ENCODE results near the gene RASL11B.

The RASL11B gene

GRCh38 chr4:52892880-52893279 is 30.8 kb downstream of the RASL11B start:
- Histone ChIP-seq H3K9me3 (ENCODE audit: insufficient read depth, low read depth, low read length) (no peaks in the 10 kb centered on the region), H3K4me1 (ENCODE audit: insufficient read depth, low read length) (no peaks in the 10 kb centered on the region), H3K27me3 (ENCODE audit: insufficient read depth, low read length) (no peaks in the 10 kb centered on the region)

GRCh38 chr4:52894443-52894842 is 32.3 kb downstream of the RASL11B start:
- no peaks in the 10 kb centered on the region for H3K27me3 ChIP-seq (ENCODE audit: insufficient read depth, low read length)
- no peaks in the 10 kb centered on the region for H3K4me1 ChIP-seq (ENCODE audit: insufficient read depth, low read length)
- H3K36me3 ChIP-seq (ENCODE audit: insufficient read depth, low read depth, low read length), result no peaks in the 10 kb centered on the region
- no peak overlapping the region for H3K9ac ChIP-seq (ENCODE audit: low read depth, low read length)
- H3K4me3 ChIP-seq (ENCODE audit: low read length), result no peak overlapping the region
- no peaks in the 10 kb centered on the region for H3K9me3 ChIP-seq (ENCODE audit: insufficient read depth, low read depth, low read length)
- no peak overlapping the region for H3K27ac ChIP-seq (ENCODE audit: low read length)

More at GRCh38 chr4:52892880-52893279, 30.8 kb downstream of the RASL11B start:
- no peak overlapping the region for H3K27ac ChIP-seq (ENCODE audit: low read length)
- H3K4me3 ChIP-seq (ENCODE audit: low read length), result no peak overlapping the region
- H3K36me3 ChIP-seq (ENCODE audit: insufficient read depth, low read depth, low read length), result no peaks in the 10 kb centered on the region
- no peak overlapping the region for H3K9ac ChIP-seq (ENCODE audit: low read depth, low read length)

GRCh38 chr4:52903273-52903672 is 41.2 kb downstream of the RASL11B start:
- no peak overlapping the region for H3K4me3 ChIP-seq (ENCODE audit: low read length)
- no peaks in the 10 kb centered on the region for H3K36me3 ChIP-seq (ENCODE audit: insufficient read depth, low read depth, low read length)
- no peak overlapping the region for H3K27ac ChIP-seq (ENCODE audit: low read length)
- no peaks in the 10 kb centered on the region; the same call in 1 of the 2 replicates for H3K4me1 ChIP-seq (ENCODE audit: insufficient read depth, low read length)
- no peak overlapping the region for H3K9ac ChIP-seq (ENCODE audit: low read depth, low read length)
- H3K27me3 ChIP-seq (ENCODE audit: insufficient read depth, low read length), result no peaks in the 10 kb centered on the region
- H3K9me3 ChIP-seq (ENCODE audit: insufficient read depth, low read depth, low read length), result peaks cover 24% of the 10 kb centered on the region

- H3K27ac ChIP-seq (ENCODE audit: low read length), result no peak overlapping the region
- no peak overlapping the region for H3K4me3 ChIP-seq (ENCODE audit: low read length)
- no peaks in the 10 kb centered on the region for H3K27me3 ChIP-seq (ENCODE audit: insufficient read depth, low read length)
- peaks cover 9% of the 10 kb centered on the region; the same call in 1 of the 2 replicates for H3K4me1 ChIP-seq (ENCODE audit: insufficient read depth, low read length)
- no peak overlapping the region for H3K9ac ChIP-seq (ENCODE audit: low read depth, low read length)
- H3K9me3 ChIP-seq (ENCODE audit: insufficient read depth, low read depth, low read length), result peaks cover 24% of the 10 kb centered on the region
- no peaks in the 10 kb centered on the region for H3K36me3 ChIP-seq (ENCODE audit: insufficient read depth, low read depth, low read length)
Measured at GRCh38 chr4:52904421-52904820, 42.3 kb downstream of the RASL11B start.

GRCh38 chr4:52907510-52907909 is 45.4 kb downstream of the RASL11B start:
- Histone ChIP-seq H3K9me3 (ENCODE audit: insufficient read depth, low read depth, low read length) (no peaks in the 10 kb centered on the region), H3K36me3 (ENCODE audit: insufficient read depth, low read depth, low read length) (no peaks in the 10 kb centered on the region), H3K27me3 (ENCODE audit: insufficient read depth, low read length) (no peaks in the 10 kb centered on the region), H3K27ac (ENCODE audit: low read length) (no peak overlapping the region), H3K9ac (ENCODE audit: low read depth, low read length) (no peak overlapping the region), H3K4me1 (ENCODE audit: insufficient read depth, low read length) (peaks cover 10% of the 10 kb centered on the region; the same call in 1 of the 2 replicates), H3K4me3 (ENCODE audit: low read length) (no peak overlapping the region)

- no peaks in the 10 kb centered on the region for H3K27me3 ChIP-seq (ENCODE audit: insufficient read depth, low read length)
- H3K36me3 ChIP-seq (ENCODE audit: insufficient read depth, low read depth, low read length), result no peaks in the 10 kb centered on the region
- H3K4me1 ChIP-seq (ENCODE audit: insufficient read depth, low read length), result peaks cover 10% of the 10 kb centered on the region; the same call in 1 of the 2 replicates
- H3K9ac ChIP-seq (ENCODE audit: low read depth, low read length), result no peak overlapping the region
- no peaks in the 10 kb centered on the region for H3K9me3 ChIP-seq (ENCODE audit: insufficient read depth, low read depth, low read length)
- no peak overlapping the region for H3K27ac ChIP-seq (ENCODE audit: low read length)
- no peak overlapping the region for H3K4me3 ChIP-seq (ENCODE audit: low read length)
Measured at GRCh38 chr4:52910115-52910514, 48.0 kb downstream of the RASL11B start.

GRCh38 chr4:52911684-52912294 is 49.7 kb downstream of the RASL11B start:
- Histone ChIP-seq H3K9me3 (ENCODE audit: insufficient read depth, low read depth, low read length) (no peaks in the 10 kb centered on the region), H3K4me3 (ENCODE audit: low read length) (no peak overlapping the region), H3K9ac (ENCODE audit: low read depth, low read length) (no peak overlapping the region), H3K36me3 (ENCODE audit: insufficient read depth, low read depth, low read length) (no peaks in the 10 kb centered on the region), H3K27me3 (ENCODE audit: insufficient read depth, low read length) (no peaks in the 10 kb centered on the region), H3K27ac (ENCODE audit: low read length) (no peak overlapping the region), H3K4me1 (ENCODE audit: insufficient read depth, low read length) (peaks cover 10% of the 10 kb centered on the region; the same call in 1 of the 2 replicates)

GRCh38 chr4:52912608-52913007 is 50.5 kb downstream of the RASL11B start:
- Histone ChIP-seq H3K4me3 (ENCODE audit: low read length) (no peak overlapping the region), H3K9me3 (ENCODE audit: insufficient read depth, low read depth, low read length) (no peaks in the 10 kb centered on the region), H3K4me1 (ENCODE audit: insufficient read depth, low read length) (peaks cover 10% of the 10 kb centered on the region; the same call in 1 of the 2 replicates), H3K27ac (ENCODE audit: low read length) (no peak overlapping the region), H3K27me3 (ENCODE audit: insufficient read depth, low read length) (no peaks in the 10 kb centered on the region), H3K9ac (ENCODE audit: low read depth, low read length) (no peak overlapping the region), H3K36me3 (ENCODE audit: insufficient read depth, low read depth, low read length) (no peaks in the 10 kb centered on the region)

GRCh38 chr4:52914051-52914605 is 52.0 kb downstream of the RASL11B start:
- Histone ChIP-seq H3K27me3 (ENCODE audit: insufficient read depth, low read length) (no peaks in the 10 kb centered on the region), H3K4me3 (ENCODE audit: low read length) (no peak overlapping the region), H3K27ac (ENCODE audit: low read length) (no peak overlapping the region), H3K4me1 (ENCODE audit: insufficient read depth, low read length) (peaks cover 3% of the 10 kb centered on the region; the same call in 1 of the 2 replicates), H3K9me3 (ENCODE audit: insufficient read depth, low read depth, low read length) (no peaks in the 10 kb centered on the region), H3K9ac (ENCODE audit: low read depth, low read length) (no peak overlapping the region), H3K36me3 (ENCODE audit: insufficient read depth, low read depth, low read length) (no peaks in the 10 kb centered on the region)

- Histone ChIP-seq H3K9me3 (ENCODE audit: insufficient read depth, low read depth, low read length) (no peaks in the 10 kb centered on the region), H3K36me3 (ENCODE audit: insufficient read depth, low read depth, low read length) (no peaks in the 10 kb centered on the region), H3K27me3 (ENCODE audit: insufficient read depth, low read length) (no peaks in the 10 kb centered on the region), H3K4me1 (ENCODE audit: insufficient read depth, low read length) (no peaks in the 10 kb centered on the region), H3K4me3 (ENCODE audit: low read length) (no peak overlapping the region), H3K27ac (ENCODE audit: low read length) (no peak overlapping the region), H3K9ac (ENCODE audit: low read depth, low read length) (no peak overlapping the region)
Measured at GRCh38 chr4:52915191-52915590, 53.1 kb downstream of the RASL11B start.

- Histone ChIP-seq H3K27ac (ENCODE audit: low read length) (no peak overlapping the region), H3K36me3 (ENCODE audit: insufficient read depth, low read depth, low read length) (no peaks in the 10 kb centered on the region), H3K4me1 (ENCODE audit: insufficient read depth, low read length) (no peaks in the 10 kb centered on the region), H3K27me3 (ENCODE audit: insufficient read depth, low read length) (no peaks in the 10 kb centered on the region), H3K4me3 (ENCODE audit: low read length) (no peak overlapping the region), H3K9ac (ENCODE audit: low read depth, low read length) (no peak overlapping the region), H3K9me3 (ENCODE audit: insufficient read depth, low read depth, low read length) (no peaks in the 10 kb centered on the region)
Measured at GRCh38 chr4:52915730-52916300, 53.7 kb downstream of the RASL11B start.
